K562 (cell line): ENCODE measurements around the gene PHACTR2. TPM values are rescaled to one million over a fixed set of nuclear protein-coding genes. Genes with fewer than 3 reads are reported as not detected.

ENCODE experiments used
- ATAC-seq: fragments of 200-7000 bp; cut with Tn5 transposase; 3 replicates; pipeline ENCODE4 v1.9.1; 2020; ENCODE audit warnings: moderate library complexity
- BruUV-seq: library from RNA; stranded (reverse); fragments of 400-500 nt; replicated peaks from 2 replicates; lab custom pipeline; 2021; lab: Mats Ljungman, UMichigan
- CTCF ChIA-PET: fragments of 300-600 bp; formaldehyde crosslinking; extraction: SDS; loops from one replicate; lab custom pipeline; 2021; ENCODE audit warnings: low intra/inter-chr PET ratio; lab: Yijun Ruan, JAX
- POLR2A ChIA-PET: fragments of 300-600, 350-650 bp; sonication (Branson Sonifier 250); formaldehyde crosslinking; extraction: SDS; loops from one replicate; lab custom pipeline; 2021; ENCODE audit warnings: antibody characterized with exemption, inconsistent platforms; lab: Yijun Ruan, JAX
- DNase-seq, 4 experiments: peaks; one replicate each; pipeline versions ENCODE4 v3.0.0 to v3.0.0-alpha.2; 2011 to 2018; ENCODE audit warnings: low spot score in 3 of 4, mixed read lengths in 3 of 4; ENCODE audit errors: extremely low read depth in 1 of 4
- FAIRE-seq: peaks from 2 replicates; lab custom pipeline; 2011; peaks lifted over from hg19 to GRCh38; lab: Jason Lieb, UNC
- H2AFZ ChIP-seq: 2 replicates; pipeline ENCODE4 v1.6.0; 2011; ENCODE audit warnings: low read depth, low read length, control low read depth, inconsistent platforms
- H3K27ac ChIP-seq: fragments of 200-600 bp; 3 replicates; pipeline ENCODE4 v1.8.0; 2011; ENCODE audit warnings: low read depth, mild to moderate bottlenecking, control low read depth, inconsistent platforms, low read length, moderate library complexity, mixed read lengths; ENCODE audit errors: extremely low read depth
- H3K27me3 ChIP-seq, 2 experiments: fragments of 300-600 bp in 1 of 2; 2 replicates in 1 of 2; 3 replicates in 1 of 2; pipeline versions ENCODE4 v1.6.0 to v1.8.0; 2011; ENCODE audit warnings: inconsistent platforms in 2 of 2, low read length in 2 of 2, mild to moderate bottlenecking in 1 of 2, mixed read lengths in 1 of 2, moderate library complexity in 1 of 2; ENCODE audit not compliant: control insufficient read depth in 2 of 2, insufficient read depth in 2 of 2
- H3K36me3 ChIP-seq: fragments of 300-600 bp; 3 replicates; pipeline ENCODE4 v1.8.0; 2011; ENCODE audit warnings: mild to moderate bottlenecking, low read length, inconsistent platforms; ENCODE audit not compliant: control insufficient read depth, insufficient read depth
- H3K4me1 ChIP-seq, 2 experiments: fragments of 200-600 bp in 1 of 2; replicated peaks in 1 of 2; 2 replicates in 1 of 2; 3 replicates in 1 of 2; pipeline versions ENCODE4 v1.5.1 to v1.8.0; 2011; ENCODE audit warnings: inconsistent platforms in 2 of 2, low read length in 2 of 2, mild to moderate bottlenecking in 1 of 2, mixed read lengths in 1 of 2, moderate library complexity in 1 of 2; ENCODE audit not compliant: control insufficient read depth in 2 of 2, insufficient read depth in 2 of 2
- H3K4me2 ChIP-seq: 2 replicates; pipeline ENCODE4 v1.6.1; 2011; ENCODE audit warnings: low read length, control low read depth, inconsistent platforms, mixed read lengths; ENCODE audit not compliant: insufficient read depth
- H3K4me3 ChIP-seq: fragments of 200-600 bp; sonication (generic), shearing (Covaris generic); 2 replicates; pipeline ENCODE4 v1.5.1; 2016; ENCODE audit warnings: control low read depth, inconsistent platforms
- H3K79me2 ChIP-seq: fragments of 200-600 bp; 3 replicates; pipeline ENCODE4 v1.8.0; 2011; ENCODE audit warnings: low read length, inconsistent platforms; ENCODE audit not compliant: control insufficient read depth, insufficient read depth
- H3K9ac ChIP-seq, 2 experiments: 2 replicates each; pipeline versions ENCODE4 v1.6.0 to v1.6.1; 2011; ENCODE audit warnings: low read depth in 2 of 2, low read length in 2 of 2, control low read depth in 1 of 2, inconsistent platforms in 1 of 2, mild to moderate bottlenecking in 1 of 2, mixed read lengths in 1 of 2; ENCODE audit not compliant: insufficient read depth in 1 of 2
- H3K9me1 ChIP-seq: one replicate; pipeline ENCODE4 v1.6.0; 2011; ENCODE audit warnings: inconsistent platforms, mild to moderate bottlenecking, low read length, moderate library complexity; ENCODE audit not compliant: control insufficient read depth, insufficient read depth
- H3K9me3 ChIP-seq: replicated peaks from 2 replicates; pipeline ENCODE4 v1.5.1; 2011; ENCODE audit warnings: low read depth, low read length, inconsistent platforms; ENCODE audit not compliant: control insufficient read depth, insufficient read depth
- H4K20me1 ChIP-seq: replicated peaks from 2 replicates; pipeline ENCODE4 v1.6.1; 2011; ENCODE audit warnings: low read length, inconsistent platforms, mixed read lengths; ENCODE audit not compliant: control insufficient read depth, insufficient read depth
- C11orf30 ChIP-seq: fragments of 450-650 bp; IDR thresholded peaks from 2 replicates; pipeline ENCODE4 v1.6.1; 2016; ENCODE audit warnings: low read depth, mild to moderate bottlenecking
- CCNT2 ChIP-seq: IDR thresholded peaks from 2 replicates; pipeline ENCODE4 v1.6.1; 2011; ENCODE audit warnings: borderline replicate concordance, low read depth, mild to moderate bottlenecking, moderate library complexity, mixed read lengths, low read length; ENCODE audit not compliant: insufficient read length; ENCODE audit errors: extremely low read depth
- CTBP1 ChIP-seq: fragments of 450-650 bp; IDR thresholded peaks from 2 replicates; pipeline ENCODE4 v1.6.1; 2016; ENCODE audit warnings: borderline replicate concordance
- ESRRA ChIP-seq: fragments of 450-650 bp; IDR thresholded peaks from 2 replicates; pipeline ENCODE4 v1.6.1; 2014; ENCODE audit warnings: low read depth, mild to moderate bottlenecking, moderate library complexity, borderline replicate concordance
- ID3 ChIP-seq, 2 experiments: fragments of 250-450 bp in 1 of 2; fragments of 450-650 bp in 1 of 2; sonication (Bioruptor Pico) in 1 of 2; IDR thresholded peaks; 2 replicates each; pipeline versions ENCODE4 v1.6.1 to v1.8.0; 2016 to 2021; ENCODE audit warnings: mild to moderate bottlenecking in 2 of 2, moderate library complexity in 2 of 2, missing compliant biosample characterization in 1 of 2, missing genetic modification characterization in 1 of 2
- MAFF ChIP-seq: IDR thresholded peaks from 2 replicates; pipeline ENCODE4 v1.6.1; 2012; ENCODE audit warnings: low read length, improper control_type of control experiment
- MAFG ChIP-seq: fragments of 450-650 bp; conservative IDR thresholded peaks from 2 replicates; pipeline ENCODE4 v1.6.1; 2016; ENCODE audit warnings: missing genetic modification characterization, missing compliant biosample characterization
- MYBL2 ChIP-seq, 2 experiments: fragments of 450-650 bp in 1 of 2; sonication (generic) in 1 of 2; formaldehyde crosslinking in 1 of 2; IDR thresholded peaks; 2 replicates each; pipeline versions ENCODE4 v1.6.1 to v1.8.1; 2017 to 2022; ENCODE audit warnings: borderline replicate concordance in 1 of 2, inconsistent platforms in 1 of 2, low read depth in 1 of 2, mild to moderate bottlenecking in 1 of 2, missing genetic modification reagents in 1 of 2, moderate library complexity in 1 of 2
- POLR3A ChIP-seq: IDR thresholded peaks from 2 replicates; pipeline ENCODE4 v1.6.1; 2011; ENCODE audit warnings: borderline replicate concordance, mild to moderate bottlenecking, moderate library complexity; ENCODE audit not compliant: insufficient read length, insufficient read depth; ENCODE audit errors: extremely low read depth
- ZKSCAN3 ChIP-seq: fragments of 250-450 bp; sonication (Bioruptor Pico); IDR thresholded peaks from 2 replicates; pipeline ENCODE4 v1.4.0; 2020
- ZNF282 ChIP-seq: sonication (generic); formaldehyde crosslinking; IDR thresholded peaks from 2 replicates; pipeline ENCODE4 v1.8.1; 2023; ENCODE audit warnings: missing genetic modification reagents
- ZNF316 ChIP-seq: fragments of 450-650 bp; IDR thresholded peaks from 2 replicates; pipeline ENCODE4 v1.6.1; 2016
- ZNF512 ChIP-seq: IDR thresholded peaks from 2 replicates; pipeline ENCODE4 v1.6.1; 2016; ENCODE audit warnings: missing genetic modification characterization, missing compliant biosample characterization
- ZNF75A ChIP-seq: fragments of 450-650 bp; formaldehyde crosslinking; IDR thresholded peaks from 2 replicates; pipeline ENCODE4 v1.4.0; 2020; ENCODE audit warnings: mild to moderate bottlenecking
- WGBS: fragments of 100-300 bp; shearing (Covaris generic); methylation state at CpG from one replicate; pipeline ENCODE4 v1.1.6; 2016; ENCODE audit warnings: low coverage, mixed read lengths; ENCODE audit not compliant: insufficient coverage; ENCODE audit errors: missing lambda C conversion rate; 5-methylcytosine and 5-hydroxymethylcytosine counted together
- in situ Hi-C: fragments of 300-500 bp; cut with MboI; formaldehyde crosslinking; loops from 4 replicates; pipeline ENCODE4 v1.15.0; 2018; ENCODE audit warnings: inconsistent platforms, mixed read lengths
- intact Hi-C: fragments of 100-400 bp; cut with micrococcal nuclease; formaldehyde crosslinking; loops from 2 replicates; pipeline ENCODE4 v1.14.2; 2022
- polyA plus RNA-seq, 8 experiments: library from polyadenylated mRNA; depleted of rRNA in 4 of 8; stranded (reverse) in 5 of 8; unstranded in 3 of 8; fragments of >200 nt; fragmentation: Nextera tagmentation in 2 of 8; fragmentation: Illumina TruSeq in 1 of 8; extraction: Ambion mirVana in 2 of 8; extraction: Trizol in 1 of 8; gene quantifications; 2 replicates each; pipeline versions ENCODE4 v1.2.1 to v1.2.3, GENCODE V29; 2011 to 2014; ENCODE audit warnings: inconsistent platforms in 1 of 8, missing spikeins in 1 of 8
- total RNA-seq, 7 experiments: library from RNA; depleted of rRNA in 6 of 7; stranded (reverse); fragments of >200 nt in 6 of 7; fragmentation: Illumina TruSeq in 2 of 7; extraction: Trizol in 2 of 7; gene quantifications; 2 replicates each; pipeline versions ENCODE4 v1.2.1 to v1.2.3, GENCODE V29; 2011 to 2021; ENCODE audit warnings: low replicate concordance in 1 of 7

Gene PHACTR2
- total and polyA plus RNA-seq, 9 of the 15 experiments (the other 6 are each of a cell fraction or from before 2014, with no cell fraction given), result 5.3 to 52.5 (median 22.9) TPM

GRCh38 chr6:143810745-143811144, 133.0 kb downstream of the PHACTR2 start:
- TF ChIP-seq C11orf30, result peak; percentile 80
- 0 out of 2 replicates have a peak, but pooled peaks have one; percentile 10 for TF ChIP-seq ZNF512 (tag)
- TF ChIP-seq CTBP1, result no peak
- no peak for TF ChIP-seq MYBL2 (IDR thresholded peaks at IDR 0.05; ENCODE audit: low read depth)
- TF ChIP-seq MYBL2 (CRISPR knock-in tag; IDR thresholded peaks at IDR 0.05; ENCODE audit: borderline replicate concordance), result no peak
- TF ChIP-seq MAFG (tag), result peak; percentile 58
- TF ChIP-seq ZNF282 (CRISPR knock-in tag), result no peak
- no peak for TF ChIP-seq CCNT2
- TF ChIP-seq ESRRA, result no peak
- peak; percentile 49; the same call in 1 of the 2 replicates for TF ChIP-seq MAFF
- no peak for TF ChIP-seq ZKSCAN3 (CRISPR knock-in tag)
- peak; percentile 90 for TF ChIP-seq ZNF316
- no peak for TF ChIP-seq ID3 (CRISPR knock-in tag; IDR thresholded peaks at IDR 0.05)
- TF ChIP-seq ID3 (tag; IDR thresholded peaks at IDR 0.05), result no peak
- no peak for TF ChIP-seq ZNF75A (CRISPR knock-in tag)
- no peak for TF ChIP-seq POLR3A
- no TSS peak for BruUV-seq
- Histone ChIP-seq H3K9me3 (peaks cover 2% of the 10 kb centered on the region; the same call in 1 of the 2 replicates), H3K27ac (no peak overlapping the region), H3K9ac (no peak overlapping the region), H3K36me3 (no peaks in the 10 kb centered on the region; the same call in 2 of the 3 replicates), H3K4me2 (no peak overlapping the region), H3K4me3 (no peak overlapping the region), H3K79me2 (no peaks in the 10 kb centered on the region), H4K20me1 (no peaks in the 10 kb centered on the region), H3K27me3 (no peaks in the 10 kb centered on the region), H2AFZ (no peak overlapping the region), H3K9me1 (no peaks in the 10 kb centered on the region), H3K4me1 (peaks cover 31 to 34% of the 10 kb centered on the region in 2 experiments)
- 86% methylated on average over 2 of the region's 2 CpGs for WGBS
- intact Hi-C loops (no loop called here), in situ Hi-C loops (no loop called here)
- FAIRE-seq (no peak), DNase-seq (no peak), ATAC-seq (no peak)
- POLR2A ChIA-PET, result no interaction called here
- CTCF ChIA-PET, result no interaction called here
